ENCODE measurements around the gene PALLD. TPM values are rescaled to one million over a fixed set of nuclear protein-coding genes. Genes with fewer than 3 reads are reported as not detected.

Gene PALLD
- total RNA-seq, 1 experiment from 2014 or later = 18.3 TPM

- H3K9me3 Mint-ChIP-seq = peaks cover 0 to 3% of the 10 kb centered on the region in 2 experiments; a peak in 1 of 5 replicates
- H3K14ac ChIP-seq (ENCODE audit: insufficient read depth, low read length) = no peak overlapping the region
- H4K20me1 ChIP-seq (ENCODE audit: control insufficient read depth, insufficient read depth, insufficient read length) = no peaks in the 10 kb centered on the region
- H3T11ph ChIP-seq (ENCODE audit: low read length) = no peak overlapping the region
- H2BK15ac ChIP-seq (ENCODE audit: low read depth, low read length) = no peak overlapping the region
- H3K23ac ChIP-seq (ENCODE audit: insufficient read length, low read depth, low read length) = no peak overlapping the region
- H2BK120ac ChIP-seq (ENCODE audit: low read depth, low read length, poor library complexity, severe bottlenecking) = no peak overlapping the region
- H3K23me2 ChIP-seq (ENCODE audit: insufficient read length, low read depth, low read length, poor library complexity, severe bottlenecking) = no peaks in the 10 kb centered on the region
- no peaks in the 10 kb centered on the region for H3K79me1 ChIP-seq (ENCODE audit: insufficient read depth, low read depth, low read length, poor library complexity, severe bottlenecking)
- no peak overlapping the region for H3K27ac Mint-ChIP-seq
- H2BK20ac ChIP-seq (ENCODE audit: low read depth, low read length, poor library complexity, severe bottlenecking) = no peak overlapping the region
- no peak overlapping the region for H4K8ac ChIP-seq (replicated peaks; ENCODE audit: insufficient read length, low read depth, low read length)
- no peaks in the 10 kb centered on the region for H3K4me1 ChIP-seq (ENCODE audit: insufficient read depth, low read length)
- no peak overlapping the region for H4K5ac ChIP-seq (ENCODE audit: insufficient read length, low read depth, low read length)
- H3K9me3 ChIP-seq (ENCODE audit: control insufficient read depth, low read depth, low read length) = no peaks in the 10 kb centered on the region
- H3K27me3 ChIP-seq (ENCODE audit: insufficient read depth, low read length) = no peaks in the 10 kb centered on the region
- no peak overlapping the region for H3K4ac ChIP-seq (ENCODE audit: low read depth, low read length)
- peaks cover 13 to 51% (median 25%) of the 10 kb centered on the region in 3 experiments; a peak in 6 of 7 replicates for H3K36me3 Mint-ChIP-seq (ENCODE audit: insufficient read depth in 1 of 3, low read depth in 3 of 3)
- no peak overlapping the region for H2BK5ac ChIP-seq (ENCODE audit: insufficient read length, low read length)
- H3K4me1 Mint-ChIP-seq = no peaks in the 10 kb centered on the region
- H3K4me2 ChIP-seq (ENCODE audit: insufficient read depth, insufficient read length, low read length) = no peak overlapping the region
- no peak overlapping the region for H2AFZ ChIP-seq (ENCODE audit: low read length)
- H4K91ac ChIP-seq (ENCODE audit: insufficient read length, low read depth, low read length) = no peak overlapping the region
- H3K27ac ChIP-seq (ENCODE audit: insufficient read length, low read depth, low read length) = no peak overlapping the region
- no peak overlapping the region for H3K9ac ChIP-seq (ENCODE audit: extremely low read depth, insufficient read length, low read length)
- no peak for TF ChIP-seq CTCF (conservative IDR thresholded peaks at IDR 0.05)
- H3K18ac ChIP-seq (ENCODE audit: insufficient read length, low read depth, low read length) = no peak overlapping the region
- H2BK12ac ChIP-seq (ENCODE audit: insufficient read length, low read depth, low read length) = no peak overlapping the region
- H3K79me2 ChIP-seq (ENCODE audit: insufficient read depth, low read length) = no peaks in the 10 kb centered on the region
- no peak for DNase-seq
- no peak overlapping the region for H2AK5ac ChIP-seq (ENCODE audit: insufficient read length, low read length)
- H3K56ac ChIP-seq (ENCODE audit: insufficient read length, low read depth, low read length) = no peak overlapping the region
- no peaks in the 10 kb centered on the region for H3K27me3 Mint-ChIP-seq (ENCODE audit: low read depth)
- H3K4me3 Mint-ChIP-seq = no peak overlapping the region
Observed at GRCh38 chr4:168892475-168892874, 395.6 kb downstream of the PALLD start.

All from H9 (cell line).